HG03196 (cell line): Measurements from ENCODE around the gene SMTNL2.
A peak's percentile ranks its signal among the peaks of the same experiment; 100 is the strongest.

Experiments used
- ATAC-seq: cut with Tn5 transposase; IDR thresholded peaks from one replicate; pipeline ENCODE4 v1.9.1; 2021; ENCODE audit not compliant: unreplicated experiment

SMTNL2 gene

GRCh38 chr17:4545217-4545951 lies 38.9 kb upstream of the SMTNL2 start:
- no peak for ATAC-seq

- no peak for ATAC-seq
These were observed 37.0 kb upstream of the SMTNL2 start for GRCh38 chr17:4547118-4547906.

GRCh38 chr17:4548061-4548461 lies 36.3 kb upstream of the SMTNL2 start:
- ATAC-seq: no peak

DNA sequence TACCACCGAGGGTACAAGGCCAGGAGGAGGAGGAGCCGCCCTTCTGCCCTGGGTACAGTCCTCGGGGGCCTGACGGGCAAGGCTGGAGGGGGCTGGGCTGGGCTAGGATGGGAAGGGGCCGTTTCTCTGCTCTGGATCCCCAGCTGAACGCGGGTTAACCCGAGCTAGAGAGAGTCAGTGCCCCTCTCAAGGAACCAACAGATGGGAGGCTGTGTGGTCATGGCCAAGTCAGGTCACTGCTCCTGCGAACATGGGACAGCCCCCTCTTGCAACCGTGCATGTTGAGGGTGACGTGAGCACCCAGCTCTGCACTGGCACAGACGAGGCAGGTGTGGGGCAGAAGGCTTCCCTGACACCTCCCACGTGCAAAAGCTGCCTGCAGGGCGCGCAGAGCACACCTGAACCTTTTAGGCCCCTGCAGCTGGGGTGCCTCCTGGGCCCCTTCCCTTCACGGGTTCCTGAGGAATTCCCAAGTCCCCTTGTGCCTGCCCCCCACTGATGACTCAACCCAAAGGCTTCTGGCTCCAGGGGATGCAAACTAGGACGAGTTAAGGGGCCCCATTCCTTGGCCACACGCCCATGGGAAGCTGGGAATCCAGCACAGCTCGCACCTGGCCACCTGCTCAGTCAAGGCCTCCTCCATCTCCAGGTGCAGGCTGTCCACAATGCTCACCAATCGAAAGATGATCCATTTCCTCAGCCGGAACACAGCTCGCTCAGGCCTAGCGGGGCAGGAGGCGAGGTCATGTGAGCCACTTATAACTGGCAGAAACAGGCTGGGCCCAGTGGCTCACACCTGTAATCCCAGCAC lies 35.4 kb upstream of the SMTNL2 start:
- ATAC-seq: no peak

GRCh38 chr17:4549781-4550533 lies 34.4 kb upstream of the SMTNL2 start:
- no peak for ATAC-seq

DNA sequence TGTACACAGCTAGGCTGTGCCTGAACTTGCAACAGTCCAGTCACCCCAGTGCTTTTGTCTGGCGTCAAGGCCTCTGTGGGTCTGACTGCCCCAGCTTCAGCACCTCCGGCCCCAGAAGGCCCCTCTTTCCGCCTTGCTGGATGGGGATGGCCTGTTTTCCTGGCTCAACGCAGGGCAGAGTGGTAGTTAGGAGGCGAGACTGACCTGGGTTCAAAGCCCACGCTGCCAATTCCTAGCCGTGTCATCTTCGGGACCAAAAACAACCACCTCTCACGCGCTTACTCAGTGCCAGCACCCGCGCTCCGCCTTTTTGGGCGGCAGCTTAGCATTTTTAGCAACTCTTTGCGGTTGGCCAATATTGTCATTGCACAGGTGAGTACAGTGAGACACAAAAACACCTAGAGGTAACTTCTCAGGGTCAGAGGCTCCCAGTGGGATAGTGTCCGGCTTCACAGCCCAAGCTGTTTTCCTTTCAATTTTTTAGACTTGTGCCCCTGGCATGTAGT lies 33.7 kb upstream of the SMTNL2 start:
- ATAC-seq: no peak

DNA sequence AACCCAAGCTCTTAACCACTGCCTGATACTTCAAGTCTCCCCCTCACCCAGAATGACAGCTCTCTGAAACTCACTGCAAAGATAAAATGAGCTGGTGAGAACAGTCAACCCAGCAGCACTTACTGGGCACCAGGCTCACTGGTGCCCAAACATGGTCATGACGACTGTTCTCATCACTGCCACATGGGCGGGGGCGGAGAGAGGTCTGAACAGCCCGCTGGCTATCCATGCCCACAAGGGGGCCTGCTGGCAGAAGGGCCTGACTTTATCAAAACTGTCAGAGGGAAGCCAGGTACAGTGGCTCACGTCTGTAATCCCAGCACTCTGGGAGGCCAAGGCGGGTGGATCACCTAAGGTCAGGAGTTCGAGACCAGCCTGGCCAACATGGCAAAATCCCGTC lies 33.2 kb upstream of the SMTNL2 start:
- no peak for ATAC-seq

GRCh38 chr17:4551796-4552525 lies 32.4 kb upstream of the SMTNL2 start:
- ATAC-seq: no peak

- ATAC-seq: no peak
These were observed 30.7 kb upstream of the SMTNL2 start for GRCh38 chr17:4553669-4554068.

- ATAC-seq: peak; percentile 10
These were observed 29.8 kb upstream of the SMTNL2 start for GRCh38 chr17:4554441-4554996.

DNA sequence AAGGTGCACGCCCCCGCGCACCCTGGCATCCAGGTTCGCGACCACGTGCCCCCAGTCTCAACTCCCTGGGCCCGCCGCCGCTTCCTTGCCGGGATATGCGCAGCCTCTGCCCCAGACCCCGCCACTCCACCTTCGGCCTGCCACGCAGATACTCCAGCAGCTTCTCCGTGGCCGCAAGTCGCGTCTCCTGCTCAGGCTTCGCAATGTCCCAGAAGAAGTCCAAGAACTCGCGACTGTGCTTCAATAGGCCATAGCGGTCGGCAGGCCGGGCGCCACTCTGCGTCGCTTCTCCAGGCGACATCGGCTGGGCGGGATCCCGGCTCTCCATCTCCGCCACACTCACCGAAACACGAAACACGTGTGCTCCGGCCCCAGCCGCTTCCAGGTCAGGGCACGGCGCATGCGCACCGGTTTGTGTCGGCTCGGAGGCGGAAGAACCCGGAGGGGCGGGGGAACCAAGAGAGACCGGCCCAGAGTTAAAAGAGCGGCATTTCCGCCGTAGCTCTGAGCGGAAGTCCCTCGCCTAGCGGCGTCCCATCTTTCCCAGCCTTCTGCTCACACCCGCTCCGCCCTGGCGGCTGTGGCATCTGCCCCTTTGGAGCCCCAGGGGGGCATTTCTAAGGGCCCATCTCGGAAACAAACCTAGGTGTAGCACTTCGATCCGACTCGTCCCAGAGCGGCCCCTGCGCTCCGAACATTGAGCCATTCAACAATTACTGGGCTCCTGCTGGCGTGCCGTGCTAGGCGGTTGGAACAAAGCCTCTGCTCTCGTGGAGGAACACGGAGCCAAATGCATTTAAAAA lies 29.1 kb upstream of the SMTNL2 start, which contains the start of gene MYBBP1A:
Gene MYBBP1A (minus strand): TSS at position 388 of the 803 bp plus-strand sequence. CDS start 60 bp downstream, at position 328.
- peak; percentile 74 for ATAC-seq

- ATAC-seq: no peak
These were observed 28.2 kb upstream of the SMTNL2 start for GRCh38 chr17:4555873-4556759.

DNA sequence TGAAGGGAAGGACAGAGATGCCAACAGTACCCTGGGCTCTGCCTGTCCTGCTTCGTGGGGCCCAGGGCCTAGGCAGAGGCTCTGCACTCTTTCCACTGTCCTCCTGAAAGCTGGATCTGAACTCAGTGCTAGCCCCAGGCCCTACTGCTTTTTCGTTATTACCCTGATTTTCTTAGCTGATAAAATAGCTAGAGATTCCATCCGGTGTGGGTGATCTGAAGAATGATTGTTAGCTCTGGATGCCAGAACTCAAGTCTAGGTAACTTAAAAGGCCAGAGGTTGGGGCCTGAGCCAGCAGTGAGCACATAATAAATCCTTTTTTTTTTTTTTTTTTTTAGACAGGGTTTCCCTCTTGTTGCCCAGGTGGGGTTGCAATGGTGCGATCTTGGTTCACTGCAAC lies 27.3 kb upstream of the SMTNL2 start:
- ATAC-seq: no peak

- ATAC-seq: no peak
These were observed 26.5 kb upstream of the SMTNL2 start for GRCh38 chr17:4557626-4558346.

DNA sequence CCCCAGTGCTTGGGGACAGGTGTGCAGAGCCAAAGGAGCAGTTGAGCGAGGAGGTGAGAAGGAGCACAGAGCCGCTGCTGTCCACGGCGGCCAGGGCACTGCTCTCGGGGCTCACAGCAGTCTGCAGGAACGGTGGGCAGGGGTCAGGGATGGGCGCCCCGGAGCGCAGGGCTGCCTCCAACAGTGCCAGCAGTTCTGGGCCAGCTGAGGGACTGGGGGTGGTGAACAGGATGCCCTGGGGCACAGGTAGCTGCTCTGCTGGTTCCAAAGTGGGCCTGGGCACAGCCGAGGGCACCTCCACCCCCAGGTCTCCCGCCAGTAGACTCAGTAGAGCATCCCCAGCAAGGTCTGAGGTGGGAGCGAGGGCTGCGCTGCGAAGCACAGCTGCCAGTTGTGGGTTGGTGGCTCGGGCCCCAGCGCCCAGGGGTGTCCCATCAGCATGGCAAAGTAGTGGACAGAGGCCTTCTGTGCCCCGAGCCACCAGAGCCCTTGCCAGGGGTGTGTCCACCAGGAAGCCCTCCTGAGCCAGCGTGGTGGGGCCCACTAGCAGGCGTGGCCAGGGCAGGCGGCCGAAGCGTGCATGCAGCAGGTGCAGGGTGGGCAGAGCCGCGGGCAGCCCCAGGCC lies 25.9 kb upstream of the SMTNL2 start:
- ATAC-seq: no peak

GRCh38 chr17:4559139-4559791 lies 25.1 kb upstream of the SMTNL2 start:
- ATAC-seq: no peak
